IPS-NIHi7 (cell line): Measurements from ENCODE around the gene ATF6.

Experiments used
- DNase-seq: peaks from one replicate; pipeline ENCODE4 v3.0.0; 2012; ENCODE audit warnings: mixed read lengths; ENCODE audit errors: extremely low spot score

The ATF6 gene

DNA sequence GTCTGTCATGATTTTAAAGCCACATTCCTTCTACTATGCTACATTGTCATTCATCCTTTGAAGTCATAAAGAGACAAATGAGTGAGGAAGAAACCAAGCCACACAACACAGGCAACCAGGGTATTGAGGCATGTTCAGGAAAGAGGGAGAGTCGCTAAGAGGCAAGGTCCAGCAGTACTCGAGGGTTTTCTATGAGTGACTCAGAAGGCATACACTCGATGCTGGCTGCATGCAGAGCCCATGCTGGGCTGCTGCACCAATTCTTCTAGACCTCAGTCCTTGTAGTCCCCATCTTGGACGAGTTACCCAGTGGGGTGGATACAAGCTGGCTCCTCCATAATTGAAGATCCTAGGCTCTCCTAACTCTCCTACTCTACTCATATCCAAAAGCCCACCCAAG is 199.9 kb downstream of the ATF6 start:
- no peak for DNase-seq

DNA sequence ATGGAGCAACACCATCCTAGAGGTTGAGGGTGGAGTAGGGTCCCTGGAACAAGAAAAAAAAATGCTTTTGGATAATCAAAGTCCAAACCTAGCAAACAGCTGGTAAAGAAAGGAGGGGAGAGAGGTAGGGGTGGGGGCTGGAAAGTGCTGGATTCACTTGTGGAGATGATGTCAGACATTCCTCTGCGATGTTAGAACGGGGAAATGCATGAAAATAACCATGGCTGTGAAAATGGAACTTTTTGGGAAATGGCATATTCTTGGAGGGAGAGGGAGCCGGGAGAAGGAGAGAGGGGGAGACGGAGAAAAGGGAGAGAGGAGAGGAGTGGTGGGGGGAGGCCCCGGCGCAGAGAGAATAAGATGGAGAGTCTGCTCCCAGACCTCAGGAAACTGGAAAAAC is 203.9 kb downstream of the ATF6 start:
- no peak for DNase-seq

DNA sequence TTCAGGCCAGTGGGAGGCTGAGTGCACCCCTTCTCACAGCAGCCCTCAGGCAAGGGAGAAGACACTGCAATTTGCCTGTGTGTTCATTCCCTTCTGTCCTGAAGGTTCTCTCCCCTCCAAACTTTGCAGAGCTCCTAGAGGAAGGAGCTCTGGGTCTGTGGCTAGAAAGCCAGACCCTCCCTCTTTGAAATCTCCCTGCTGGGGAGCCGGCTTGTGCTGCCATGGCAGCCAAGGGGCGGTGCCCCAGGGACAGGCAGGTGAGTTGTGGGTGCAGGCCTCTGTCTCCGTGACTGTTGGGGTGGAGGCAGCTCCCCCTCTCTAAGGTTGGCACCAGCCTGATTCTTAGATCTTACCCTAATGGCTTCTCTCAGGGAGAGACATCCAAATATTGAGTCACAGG is 204.5 kb downstream of the ATF6 start:
- peak; percentile 44 for DNase-seq

DNA sequence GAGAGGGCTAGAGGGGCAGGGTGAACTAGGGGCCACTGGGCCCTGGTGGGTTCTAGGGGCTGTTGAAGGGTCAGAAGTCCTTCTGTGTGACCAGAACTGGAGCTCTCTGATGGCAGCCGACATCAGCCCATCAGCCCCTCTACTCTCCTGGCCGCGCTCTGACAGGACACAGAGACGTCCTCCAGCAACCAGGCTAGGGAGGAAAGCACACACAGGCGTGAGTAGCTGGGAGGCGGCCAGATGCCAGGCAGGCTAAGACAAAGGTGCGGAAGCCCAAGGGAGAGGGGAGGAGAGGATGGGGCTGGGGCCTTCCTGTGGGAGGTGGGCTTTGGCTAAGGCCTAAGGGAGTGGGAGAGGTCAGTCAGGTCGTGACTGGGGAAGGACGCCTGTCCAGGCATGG is 206.7 kb downstream of the ATF6 start:
- DNase-seq: no peak

DNA sequence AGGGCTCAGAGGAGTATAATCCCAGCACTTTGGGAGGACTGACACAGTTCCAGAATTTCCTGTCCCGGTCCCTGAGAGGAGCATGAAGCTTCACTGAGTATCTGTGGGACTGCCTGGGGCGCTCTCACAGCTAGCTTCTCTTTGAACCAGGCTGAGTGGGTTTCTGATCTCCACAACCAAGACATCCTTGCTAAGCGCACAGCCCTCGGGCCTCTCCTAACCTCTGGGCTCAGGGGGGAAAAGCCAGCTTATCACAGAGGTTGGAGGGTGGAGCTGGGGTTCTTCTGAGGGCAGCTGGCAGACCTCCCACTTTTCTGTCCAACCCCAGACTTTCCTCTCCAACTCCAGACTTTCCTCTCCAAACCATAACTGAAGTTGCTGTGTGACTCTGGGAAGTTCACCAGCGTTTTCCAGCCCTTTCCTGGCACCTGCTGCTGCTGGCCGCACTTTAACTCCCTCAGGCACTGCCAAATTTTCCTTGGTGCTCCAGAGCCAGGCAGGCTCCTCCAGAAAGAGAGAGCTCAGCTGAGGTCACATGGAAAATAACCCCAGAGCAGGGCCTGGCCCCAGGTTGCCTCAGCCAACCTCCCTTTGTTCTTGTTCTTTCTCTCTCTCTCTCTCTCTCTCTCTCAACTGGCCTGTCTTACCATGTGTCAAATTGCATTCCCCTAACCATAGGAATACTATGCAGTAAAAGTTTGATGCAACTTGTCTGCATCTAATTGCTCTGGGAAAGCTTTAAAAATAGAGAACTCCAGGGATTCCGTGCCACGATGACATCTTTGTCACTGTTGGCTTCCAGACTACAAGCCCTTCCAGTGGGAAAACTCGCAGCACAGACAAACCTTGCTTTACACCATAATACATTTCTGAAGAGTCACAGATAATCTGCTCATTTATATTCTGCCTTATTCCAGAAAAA is 208.1 kb downstream of the ATF6 start:
- DNase-seq: no peak

DNA sequence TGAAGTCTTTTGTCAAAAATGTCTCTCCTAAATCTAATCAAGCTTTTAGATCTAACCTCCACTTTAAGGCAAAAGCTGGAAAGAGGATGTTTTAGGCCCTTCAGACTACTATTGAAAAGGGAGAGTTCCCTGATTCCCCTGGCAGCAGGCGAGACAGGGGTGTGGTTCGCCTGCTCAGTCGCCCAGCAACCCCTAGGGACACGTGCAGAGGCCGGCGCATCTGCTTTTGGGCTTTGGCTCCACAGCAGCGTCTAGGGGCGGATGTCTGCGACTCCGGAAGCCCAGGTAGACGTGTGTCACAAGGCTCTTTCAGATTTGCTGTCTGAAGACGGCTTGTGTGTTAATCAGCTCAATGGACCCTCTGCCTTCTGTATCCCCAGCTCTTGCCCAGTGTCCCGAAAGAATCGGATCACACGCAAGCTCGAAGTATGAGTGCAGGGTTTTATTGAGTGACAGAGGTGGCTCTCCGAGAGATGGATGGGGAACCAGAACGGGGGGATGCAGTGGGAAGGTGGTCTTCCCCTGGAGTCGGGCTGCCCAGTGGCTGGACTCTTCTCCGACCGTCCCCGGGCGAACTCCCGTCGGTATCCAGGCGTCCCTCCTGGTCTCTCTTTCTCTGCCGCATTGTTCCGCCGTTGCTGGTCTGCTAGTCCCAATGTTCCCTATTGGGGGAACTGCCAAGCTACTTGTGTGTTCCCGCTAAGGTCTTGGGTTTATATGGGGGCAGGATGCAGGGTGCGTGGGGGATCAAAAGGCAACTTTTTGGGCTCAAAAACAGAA is 212.1 kb downstream of the ATF6 start:
- no peak for DNase-seq

DNA sequence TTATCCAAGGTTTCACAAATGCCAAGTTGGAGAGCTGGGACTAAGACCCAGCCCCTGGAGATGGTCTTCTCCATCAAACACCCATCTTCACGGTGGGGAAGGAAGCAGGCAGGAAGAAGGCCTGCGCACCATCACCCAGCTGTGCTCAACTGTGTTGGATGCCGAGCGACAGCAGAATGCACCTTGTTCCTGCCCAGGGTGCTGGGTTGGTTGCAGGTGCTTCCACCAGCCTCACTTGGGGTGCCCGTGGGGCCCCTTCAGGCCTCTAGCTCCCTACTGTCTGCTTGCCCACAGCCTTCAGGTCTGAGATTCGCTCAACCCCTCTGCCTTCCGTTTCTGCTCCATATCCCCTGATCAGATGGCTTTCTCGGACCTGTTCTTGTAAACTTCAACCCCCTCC is 215.0 kb downstream of the ATF6 start:
- no peak for DNase-seq

DNA sequence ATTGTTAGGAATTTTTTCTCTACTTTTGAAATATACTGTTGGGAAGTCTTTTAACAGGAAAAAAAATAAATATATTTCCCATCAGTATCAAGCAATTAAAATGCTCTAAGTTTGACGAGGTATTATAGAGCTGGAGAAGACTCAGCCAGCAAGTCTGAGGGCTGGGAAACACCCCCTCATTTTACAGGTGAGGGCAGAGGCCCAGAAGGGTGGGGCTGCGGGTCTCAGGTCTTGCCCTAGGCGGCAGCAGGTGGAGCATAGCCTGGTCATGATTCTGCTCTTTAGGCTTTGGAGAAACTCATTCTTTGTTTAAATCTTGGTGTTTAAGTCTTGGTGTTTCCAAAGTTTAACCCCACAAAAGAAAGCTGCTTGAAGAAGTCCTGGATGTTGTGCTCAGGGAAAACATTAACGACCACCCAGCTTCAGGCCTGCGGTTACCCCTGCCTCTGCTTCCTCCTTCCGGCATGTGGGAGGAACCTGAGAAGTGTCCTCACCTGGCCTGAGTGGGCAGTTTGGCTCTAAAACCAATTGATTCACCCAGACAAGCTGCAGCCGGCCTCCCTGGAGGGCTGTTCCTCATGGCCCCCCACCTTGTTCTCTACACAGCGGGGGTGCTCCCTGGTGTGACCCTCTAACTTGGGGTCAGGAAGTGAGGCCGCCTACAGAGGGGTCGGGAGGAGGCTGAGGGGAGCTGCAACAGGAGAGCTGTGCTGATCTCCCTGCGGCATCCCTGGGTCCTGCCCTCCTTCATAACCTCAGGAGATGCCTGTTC is 215.8 kb downstream of the ATF6 start:
- no peak for DNase-seq

DNA sequence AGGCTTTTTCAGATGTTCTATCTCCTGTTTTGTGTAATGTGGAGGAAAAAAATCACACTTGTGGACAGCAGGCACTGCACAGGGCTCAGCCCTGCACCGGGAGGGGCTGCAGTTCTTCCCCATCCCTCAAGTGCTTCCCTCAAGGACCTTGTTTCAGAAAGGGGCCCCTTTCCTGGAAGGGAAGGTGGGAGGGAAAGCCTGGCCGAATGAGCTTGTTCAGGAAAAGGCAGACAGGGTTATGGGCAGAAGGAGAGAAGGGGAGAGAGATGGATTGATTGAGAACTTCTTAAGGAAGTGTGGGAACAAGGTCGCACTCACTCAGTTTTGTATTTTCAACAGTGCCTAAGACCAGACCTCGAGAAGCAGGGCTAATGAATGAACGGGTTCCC is 216.4 kb downstream of the ATF6 start:
- no peak for DNase-seq

DNA sequence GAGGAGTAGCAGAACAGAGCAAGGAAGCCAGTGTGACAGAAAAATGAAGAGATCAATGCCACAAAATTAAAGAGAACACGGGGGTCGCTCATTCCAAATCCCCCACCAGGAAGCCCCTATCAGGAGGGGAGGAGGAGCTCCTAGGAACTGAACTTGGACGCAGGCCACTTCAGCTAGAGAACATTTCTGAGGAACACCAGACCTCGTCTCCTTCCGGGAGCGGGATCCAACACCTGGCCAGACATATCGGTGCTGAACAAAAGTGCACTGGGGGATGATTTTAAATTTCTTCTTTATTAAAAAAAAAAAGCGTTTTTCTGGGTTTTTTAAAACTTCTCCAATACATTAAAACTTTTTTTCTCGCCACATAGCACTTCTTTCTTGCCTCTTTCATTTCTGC is 216.8 kb downstream of the ATF6 start:
- no peak for DNase-seq

DNA sequence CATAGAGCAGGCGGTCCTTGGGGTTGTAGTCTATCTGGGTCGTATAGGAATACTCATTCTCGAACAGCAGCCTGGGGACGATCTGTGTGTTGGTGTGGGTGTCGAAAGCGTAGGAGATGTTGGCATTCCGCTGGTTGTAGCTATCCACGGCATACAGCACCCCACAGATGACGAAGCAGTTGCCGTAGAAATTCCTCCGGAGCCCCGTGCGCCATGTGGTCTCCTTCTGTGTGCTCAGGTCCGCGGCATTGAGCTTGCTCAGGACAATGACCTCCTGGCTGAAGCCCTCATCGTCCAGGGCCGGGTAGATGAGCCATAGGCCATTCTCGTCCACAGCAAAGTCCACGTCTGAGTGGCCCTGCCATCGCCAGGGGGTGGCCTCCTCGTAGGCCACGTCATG is 217.6 kb downstream of the ATF6 start:
- no peak for DNase-seq

DNA sequence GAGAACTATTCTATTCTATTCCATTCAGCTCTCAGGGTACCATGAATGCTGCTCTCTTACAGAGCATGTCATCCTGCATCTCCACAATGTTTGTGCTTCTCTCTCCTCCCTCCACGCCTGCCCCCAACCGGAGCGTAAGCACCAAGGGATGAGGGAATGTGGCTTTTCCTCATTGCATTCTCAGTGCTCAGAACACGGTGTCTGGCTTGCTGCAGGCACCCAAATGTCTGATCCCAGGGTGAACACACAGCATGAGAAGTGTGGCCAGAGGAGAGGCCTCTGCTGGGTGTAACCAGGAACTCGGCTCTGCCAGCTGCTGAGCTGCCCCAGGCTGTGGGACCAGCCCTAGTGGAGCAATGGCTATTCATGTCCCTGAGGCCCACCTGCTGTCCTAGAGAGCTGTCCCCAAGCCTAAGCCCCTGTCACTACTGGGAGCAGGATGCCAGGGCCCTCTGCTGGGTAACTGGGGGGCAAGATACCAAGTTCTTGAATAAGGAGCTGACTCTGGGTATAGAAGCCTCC is 219.2 kb downstream of the ATF6 start:
- DNase-seq: no peak

DNA sequence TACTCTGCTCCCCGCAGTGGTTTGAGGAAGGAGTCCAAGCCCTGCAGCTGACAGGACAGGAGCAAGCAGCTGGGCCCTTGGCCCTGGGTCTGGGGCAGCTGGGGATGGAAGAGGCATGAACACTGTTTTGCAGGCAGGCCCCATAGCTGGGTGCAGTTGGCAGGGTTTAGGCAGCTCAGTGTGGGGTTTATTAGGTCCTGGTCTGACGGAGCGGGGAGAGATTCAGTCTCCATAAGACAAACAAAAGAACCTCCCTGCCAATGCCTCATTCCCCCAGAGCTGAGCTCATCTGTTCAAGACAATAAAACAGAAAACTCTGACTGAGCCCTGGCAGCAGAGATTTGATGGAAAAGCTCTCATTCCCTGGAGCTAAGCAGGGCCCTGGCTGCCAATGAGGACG is 220.2 kb downstream of the ATF6 start:
- DNase-seq: no peak

DNA sequence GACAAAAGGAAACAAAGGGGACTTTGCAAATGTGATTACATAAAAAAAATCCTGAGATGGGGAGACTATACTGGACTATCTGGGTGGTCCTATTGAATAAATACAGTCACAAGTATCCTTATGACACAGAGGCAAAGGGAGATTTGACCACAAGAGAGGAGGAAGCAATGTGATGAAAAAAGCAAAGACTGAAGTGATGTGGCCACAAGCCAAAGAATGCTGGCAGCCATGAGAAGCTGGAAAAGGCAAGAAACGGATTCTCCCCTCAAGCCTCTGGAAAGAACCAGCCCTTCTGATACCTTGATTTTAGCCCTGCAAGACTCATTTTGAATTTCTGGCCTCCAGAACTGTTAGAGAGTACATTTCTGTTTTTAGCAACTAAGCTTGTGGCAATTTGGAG is 221.2 kb downstream of the ATF6 start:
- no peak for DNase-seq

DNA sequence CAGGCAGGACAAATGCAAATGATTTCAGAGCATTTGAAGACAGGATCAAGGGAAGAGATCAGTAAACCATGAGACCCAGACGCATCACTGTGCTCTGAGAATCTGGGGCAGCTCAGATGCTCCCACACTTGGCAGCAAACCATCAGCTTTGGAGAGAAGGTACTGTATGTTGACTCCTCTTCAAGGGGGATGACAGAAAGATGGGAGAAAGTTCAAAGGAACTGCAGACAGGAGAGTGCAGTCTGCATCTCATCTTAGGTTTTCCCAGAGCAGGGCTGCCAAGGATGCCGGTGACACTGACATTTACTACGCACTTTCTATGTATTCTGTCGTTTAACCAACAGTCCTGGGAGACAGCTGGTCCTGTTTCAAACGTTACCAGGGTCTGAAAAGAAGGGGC is 221.8 kb downstream of the ATF6 start:
- no peak for DNase-seq

DNA sequence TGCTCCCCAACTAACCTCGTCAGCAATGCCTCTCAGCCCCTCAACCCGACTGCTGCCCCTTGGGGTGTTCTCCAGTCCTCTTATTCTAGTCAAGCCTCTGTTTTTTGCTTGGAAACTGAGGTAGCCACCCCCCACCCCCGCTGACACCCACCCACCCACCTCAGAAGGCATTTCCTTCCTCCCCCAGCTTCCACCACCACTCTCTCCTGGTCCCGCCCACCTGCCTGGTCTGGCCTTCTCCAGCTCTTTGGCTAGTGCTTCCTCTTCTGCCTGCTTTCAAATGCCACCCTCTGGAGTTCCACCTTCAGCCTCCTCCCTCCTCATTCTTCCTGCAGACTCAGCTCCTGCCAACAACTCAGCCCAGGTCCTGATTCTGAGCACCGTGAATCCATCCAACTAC is 222.3 kb downstream of the ATF6 start:
- no peak for DNase-seq

DNA sequence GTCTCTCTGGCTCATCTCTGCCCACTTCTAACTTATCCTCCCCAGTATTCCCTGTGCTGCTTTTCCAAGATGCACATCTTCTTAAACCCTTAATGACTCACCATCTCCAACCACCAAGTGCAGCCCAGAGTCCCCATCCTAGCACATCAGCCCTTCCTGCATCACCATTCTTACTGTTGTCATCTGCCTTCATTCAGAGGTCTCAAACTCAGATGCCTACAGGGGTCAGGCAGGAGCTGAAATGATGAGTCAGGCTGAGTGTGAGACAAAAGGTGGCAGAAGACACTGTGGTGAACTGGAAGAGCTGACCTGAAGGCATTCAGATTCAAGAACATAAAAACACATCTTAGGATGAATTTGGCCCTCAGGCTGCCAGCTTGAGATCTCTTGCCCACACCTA is 223.0 kb downstream of the ATF6 start:
- no peak for DNase-seq

DNA sequence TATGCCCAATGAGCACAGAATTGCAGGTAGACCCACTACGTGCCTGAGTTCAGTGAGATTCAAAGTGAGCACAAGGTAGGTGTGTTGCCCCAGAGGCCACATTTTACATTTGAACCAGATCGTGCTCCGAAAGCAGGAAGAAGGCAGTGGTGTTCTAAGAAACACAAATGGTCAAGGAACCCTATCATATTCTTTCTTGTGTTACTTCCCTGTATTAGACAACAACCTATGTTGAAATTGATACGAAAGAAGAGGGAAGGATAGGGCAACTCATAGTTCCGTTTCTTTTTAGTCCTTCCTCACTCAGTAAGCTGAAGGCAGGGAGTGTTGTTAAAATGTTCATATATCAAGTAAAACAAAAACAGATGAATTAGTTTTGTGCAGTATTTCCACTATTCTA is 223.7 kb downstream of the ATF6 start:
- no peak for DNase-seq

DNA sequence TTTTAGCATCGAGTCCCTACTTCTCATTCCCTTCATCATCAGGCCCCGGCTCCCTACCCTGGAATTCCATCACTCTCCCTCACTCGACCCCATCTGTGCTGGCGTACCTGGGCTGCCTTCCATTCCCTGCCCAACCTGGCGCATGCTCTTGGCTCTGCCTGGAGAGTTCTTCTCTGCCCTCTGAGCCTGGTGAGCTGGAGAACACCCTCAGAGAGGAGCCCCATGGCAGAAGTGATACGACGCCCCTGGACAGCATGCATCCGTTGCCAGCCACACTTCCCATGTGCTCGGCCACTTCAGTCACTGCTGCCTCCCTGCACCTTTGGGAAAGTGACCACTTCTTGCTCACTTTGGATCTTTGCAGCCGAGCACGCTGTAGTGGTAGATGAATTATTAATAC is 227.5 kb downstream of the ATF6 start:
- no peak for DNase-seq

DNA sequence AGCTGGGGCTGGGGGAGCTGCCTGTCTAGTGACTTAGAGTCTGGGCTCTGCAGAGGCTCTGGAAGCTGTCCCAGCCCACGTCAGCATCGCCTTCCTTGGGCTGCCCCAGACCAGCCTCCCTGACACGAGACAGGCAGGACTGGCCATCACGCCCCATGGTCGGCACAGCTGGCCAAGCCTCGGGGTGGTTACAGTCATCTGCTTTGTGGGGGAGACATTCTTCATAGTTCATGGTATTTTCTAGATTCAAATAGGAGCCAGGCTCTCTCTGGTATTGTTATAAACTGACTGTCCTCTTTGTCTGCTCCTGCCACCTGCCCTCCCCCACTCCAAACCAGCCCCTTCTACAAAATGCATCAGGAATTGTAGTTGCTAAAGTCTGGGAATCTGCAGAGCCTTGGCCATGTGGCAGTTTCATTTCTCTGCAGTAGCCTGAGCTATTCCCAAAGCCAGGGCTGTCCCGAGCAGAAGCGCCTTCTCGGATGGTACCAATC is 228.1 kb downstream of the ATF6 start:
- DNase-seq: no peak

DNA sequence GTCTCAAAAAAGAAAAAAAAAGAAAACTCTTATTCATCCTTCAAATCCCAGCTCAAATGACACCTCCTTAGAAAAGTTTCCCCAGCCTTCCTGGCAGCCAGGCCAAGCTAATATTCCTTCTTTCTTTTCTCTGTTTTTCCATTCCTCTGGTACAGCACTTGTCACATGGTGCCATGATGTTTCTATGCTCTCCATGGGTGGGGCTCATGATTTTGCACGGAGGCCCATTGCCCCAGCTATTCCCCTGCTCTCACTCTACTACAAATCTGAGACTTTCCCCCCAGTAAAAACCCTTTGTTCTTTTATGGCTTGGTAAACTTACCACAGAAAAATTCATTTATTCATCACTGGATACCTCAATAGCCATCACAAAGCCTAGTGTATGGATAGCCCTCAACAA is 231.0 kb downstream of the ATF6 start:
- DNase-seq: no peak

DNA sequence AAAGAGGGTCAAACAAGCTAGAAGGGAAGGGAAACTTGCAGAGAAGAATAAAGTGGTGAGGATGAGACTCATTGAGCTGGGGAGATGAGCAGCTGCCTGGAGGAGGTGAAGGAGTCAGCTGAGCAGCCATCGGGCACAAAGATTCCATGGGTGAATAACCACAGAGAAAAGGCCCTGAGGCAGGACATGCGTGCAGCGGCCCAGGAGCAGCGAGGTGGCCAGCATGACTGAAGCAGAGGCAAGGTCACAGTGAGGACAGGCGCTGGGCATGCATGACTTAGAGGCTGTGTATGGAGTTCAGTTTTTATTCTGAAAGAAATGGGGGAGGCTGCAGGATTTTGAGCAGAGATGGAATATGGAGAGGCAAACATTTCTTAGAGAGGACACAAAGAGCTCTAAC is 232.7 kb downstream of the ATF6 start:
- DNase-seq: no peak
